ENCODE results near the gene TRIP10. TPM values are rescaled to one million over a fixed set of nuclear protein-coding genes. Genes with fewer than 3 reads are reported as not detected.
"Not testable (repeated sequence)": the region's sequence is repeated elsewhere in the genome, so short reads cannot be mapped to it uniquely, and the experiment has no call there.

TRIP10 gene
- total RNA-seq, 1 donor from 2014 or later, result 3.0 TPM

- DNase-seq, result no peak
Measured at GRCh38 chr19:6768236-6768785, 28.8 kb downstream of the TRIP10 start.

- DNase-seq, result no peak
Measured at GRCh38 chr19:6769006-6769619, 29.6 kb downstream of the TRIP10 start.

GRCh38 chr19:6771648-6772027 is 32.2 kb downstream of the TRIP10 start:
- not testable (repeated sequence) for DNase-seq

GRCh38 chr19:6772028-6772865 is 32.8 kb downstream of the TRIP10 start, which contains the start of gene VAV1:
VAV1 (plus strand) TSS chr19:6772708; CDS start chr19:6772808, 100 bp downstream.
- no peak for DNase-seq

GRCh38 chr19:6772866-6773322 is 33.4 kb downstream of the TRIP10 start:
- DNase-seq, result no peak

GRCh38 chr19:6773323-6773931 is 33.9 kb downstream of the TRIP10 start:
- DNase-seq, result no peak

GRCh38 chr19:6774821-6775707 is 35.6 kb downstream of the TRIP10 start:
- no peak for DNase-seq

- not testable (repeated sequence) for DNase-seq
Measured at GRCh38 chr19:6776045-6776444, 36.6 kb downstream of the TRIP10 start.

- no peak for DNase-seq
Measured at GRCh38 chr19:6776999-6777398, 37.5 kb downstream of the TRIP10 start.

- no peak for DNase-seq
Measured at GRCh38 chr19:6777434-6777833, 38.0 kb downstream of the TRIP10 start.

GRCh38 chr19:6778386-6778785 is 38.9 kb downstream of the TRIP10 start:
- DNase-seq, result no peak

GRCh38 chr19:6779206-6779605 is 39.7 kb downstream of the TRIP10 start:
- no peak for DNase-seq

GRCh38 chr19:6787393-6787792 is 47.9 kb downstream of the TRIP10 start:
- no peak for DNase-seq

- no peak for DNase-seq
Measured at GRCh38 chr19:6788896-6789295, 49.4 kb downstream of the TRIP10 start.

GRCh38 chr19:6790194-6791128 is 51.0 kb downstream of the TRIP10 start:
- no peak for DNase-seq

GRCh38 chr19:6791237-6791636 is 51.8 kb downstream of the TRIP10 start:
- DNase-seq, result no peak

GRCh38 chr19:6793411-6793810 is 53.9 kb downstream of the TRIP10 start:
- no peak for DNase-seq

- no peak for DNase-seq
Measured at GRCh38 chr19:6793973-6794372, 54.5 kb downstream of the TRIP10 start.

- no peak for DNase-seq
Measured at GRCh38 chr19:6794686-6795431, 55.4 kb downstream of the TRIP10 start.

GRCh38 chr19:6796278-6796677 is 56.8 kb downstream of the TRIP10 start:
- DNase-seq, result no peak
